GM12892 (cell line): ENCODE data around the gene UGDH.

Experiments used
- POLR2A ChIP-seq: IDR thresholded peaks from 2 replicates; pipeline ENCODE4 v1.6.1; 2011; ENCODE audit warnings: low read depth, low read length, control low read depth
- POLR2AphosphoS5 ChIP-seq: IDR thresholded peaks from 2 replicates; pipeline ENCODE4 v1.6.1; 2011; ENCODE audit warnings: low read depth, low read length, control low read depth
- TAF1 ChIP-seq: IDR thresholded peaks from 2 replicates; pipeline ENCODE4 v1.6.1; 2011; ENCODE audit warnings: low read depth, mild to moderate bottlenecking, control low read depth, low read length, borderline replicate concordance

- TF ChIP-seq POLR2AphosphoS5 (no peak), POLR2A (no peak), TAF1 (no peak)
Measured at GRCh38 chr4:39480251-39480650, 47.0 kb downstream of the UGDH start.
